AG08395 (cell line): ENCODE data around the gene WDR41.
"Not testable (repeated sequence)": the region's sequence is repeated elsewhere in the genome, so short reads cannot be mapped to it uniquely, and the experiment has no call there.

Source experiments
- DNase-seq: peaks from one replicate; pipeline ENCODE4 v3.0.0; 2012; ENCODE audit warnings: mixed read lengths, low spot score

The WDR41 gene

GRCh38 chr5:77491783-77492652 lies at the start of gene WDR41:
Gene WDR41, minus strand, starts transcription at chr5:77492316. Its CDS starts 96 bp downstream, at chr5:77492220.
- peak; percentile 95 for DNase-seq

GRCh38 chr5:77531297-77531696 lies 39.2 kb upstream of the WDR41 start:
- DNase-seq: no peak

- DNase-seq: no peak
Measured at GRCh38 chr5:77518304-77518703, 26.2 kb upstream of the WDR41 start.

DNA sequence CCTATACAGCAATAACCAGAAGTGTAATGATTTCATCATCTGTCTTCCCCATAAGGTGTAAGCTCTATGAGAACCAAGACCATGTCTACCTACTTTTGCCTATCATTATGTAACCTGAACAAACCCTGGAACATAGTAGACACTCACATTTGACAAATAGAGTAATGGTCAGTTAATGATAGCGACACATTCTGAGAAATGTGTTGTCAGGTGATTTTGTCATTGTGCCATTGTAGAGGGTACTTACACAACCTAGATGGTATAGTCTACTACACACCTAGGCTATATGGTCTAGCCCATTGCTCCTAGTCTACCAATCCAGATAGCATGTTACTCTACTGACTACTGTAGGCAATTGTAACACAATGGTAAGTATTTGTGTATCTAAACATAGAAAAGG lies 22.3 kb upstream of the WDR41 start:
- no peak for DNase-seq

DNA sequence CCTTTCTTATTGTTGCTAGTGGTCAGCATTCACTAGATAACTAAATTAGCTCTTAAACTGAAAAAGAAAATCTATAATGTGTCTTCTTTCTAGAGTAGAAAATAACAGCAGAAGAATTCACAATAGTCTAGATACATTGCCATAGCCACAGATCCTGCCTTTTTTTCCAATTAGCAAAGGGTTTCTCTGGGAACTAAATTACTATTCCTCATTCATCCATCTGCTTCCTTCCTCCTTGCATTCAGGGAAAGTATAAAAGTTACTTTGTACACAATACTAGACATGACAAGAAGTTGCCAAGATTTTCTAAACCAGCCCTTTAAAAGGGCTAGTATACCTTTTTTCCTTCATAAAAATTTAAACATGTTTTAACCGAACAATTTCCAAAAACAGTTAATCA lies 21.2 kb upstream of the WDR41 start:
- no peak for DNase-seq

- not testable (repeated sequence) for DNase-seq
Measured at GRCh38 chr5:77501132-77501531, 9.0 kb upstream of the WDR41 start.

DNA sequence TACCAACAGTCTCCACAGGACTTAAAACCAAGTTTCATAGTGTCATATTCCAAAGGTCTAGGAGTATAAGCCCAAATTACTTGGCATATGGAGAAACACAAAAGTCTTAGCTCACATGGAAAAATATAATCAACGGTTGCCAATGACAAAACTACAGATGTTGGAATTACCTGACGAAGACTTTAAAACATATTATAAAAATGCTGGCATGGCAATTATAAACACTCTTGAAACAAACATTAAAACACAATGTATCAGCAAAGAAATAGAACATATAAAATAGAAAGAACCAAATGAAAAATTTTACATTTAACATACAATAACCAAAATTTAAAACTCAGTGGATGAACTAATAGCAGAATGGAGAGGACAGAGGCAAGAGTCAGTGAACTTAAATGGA lies 7.9 kb upstream of the WDR41 start:
- no peak for DNase-seq

GRCh38 chr5:77499441-77499840 lies 7.3 kb upstream of the WDR41 start:
- no peak for DNase-seq

DNA sequence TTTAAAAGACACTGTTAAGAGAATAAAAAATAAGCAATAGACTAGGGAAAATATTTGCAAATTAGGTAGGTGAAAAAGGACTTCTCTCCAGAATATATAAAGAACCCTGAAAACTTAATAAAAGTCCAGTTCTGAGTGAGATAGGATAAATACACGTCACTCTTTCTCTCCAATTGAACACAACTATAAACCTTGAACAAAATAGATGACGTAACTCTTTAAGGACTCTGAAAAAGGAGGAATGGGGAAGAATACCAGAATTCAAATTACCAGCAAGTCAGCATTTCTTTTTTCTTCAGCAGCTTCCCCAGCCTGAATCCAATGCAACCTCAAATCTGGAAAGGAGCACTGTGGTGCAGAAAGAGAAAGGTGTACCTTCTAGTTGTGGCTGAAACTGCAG lies 6.8 kb upstream of the WDR41 start:
- DNase-seq: no peak

DNA sequence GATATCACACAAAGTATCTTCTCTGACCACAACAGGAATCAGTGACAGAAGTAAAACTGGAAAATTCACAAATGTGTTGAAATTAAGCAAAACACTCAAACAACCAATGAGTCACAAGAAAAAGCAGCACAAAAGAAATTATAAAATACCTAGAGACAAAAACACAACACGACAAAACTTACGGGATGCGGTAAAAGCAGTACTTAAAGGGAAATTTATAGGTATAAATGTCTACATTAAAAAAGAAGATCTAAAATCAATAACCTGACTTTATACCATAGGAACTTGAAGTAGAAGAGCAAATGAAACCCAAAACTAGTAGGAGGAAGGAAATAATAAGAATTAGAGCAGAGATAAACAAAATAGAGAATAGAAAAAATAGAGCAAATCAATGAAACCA lies 2.8 kb upstream of the WDR41 start:
- no peak for DNase-seq

DNA sequence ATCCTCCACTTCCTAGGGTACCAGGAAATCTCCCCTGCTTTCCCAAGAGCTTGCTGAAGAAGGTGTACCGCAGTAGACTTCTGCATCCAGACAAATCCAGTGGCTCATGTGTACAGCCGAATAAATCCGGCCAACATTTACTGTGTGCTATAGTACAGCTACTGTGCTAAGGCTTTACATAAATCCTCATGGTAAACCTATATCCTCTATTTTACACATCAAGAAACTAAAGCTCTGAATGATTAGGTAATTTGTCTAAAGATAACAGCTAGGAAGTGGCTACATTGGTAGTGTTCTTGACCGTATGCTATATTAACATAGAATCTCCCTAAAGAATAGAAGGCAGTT lies 511 bp upstream of the WDR41 start:
- DNase-seq: no peak

DNA sequence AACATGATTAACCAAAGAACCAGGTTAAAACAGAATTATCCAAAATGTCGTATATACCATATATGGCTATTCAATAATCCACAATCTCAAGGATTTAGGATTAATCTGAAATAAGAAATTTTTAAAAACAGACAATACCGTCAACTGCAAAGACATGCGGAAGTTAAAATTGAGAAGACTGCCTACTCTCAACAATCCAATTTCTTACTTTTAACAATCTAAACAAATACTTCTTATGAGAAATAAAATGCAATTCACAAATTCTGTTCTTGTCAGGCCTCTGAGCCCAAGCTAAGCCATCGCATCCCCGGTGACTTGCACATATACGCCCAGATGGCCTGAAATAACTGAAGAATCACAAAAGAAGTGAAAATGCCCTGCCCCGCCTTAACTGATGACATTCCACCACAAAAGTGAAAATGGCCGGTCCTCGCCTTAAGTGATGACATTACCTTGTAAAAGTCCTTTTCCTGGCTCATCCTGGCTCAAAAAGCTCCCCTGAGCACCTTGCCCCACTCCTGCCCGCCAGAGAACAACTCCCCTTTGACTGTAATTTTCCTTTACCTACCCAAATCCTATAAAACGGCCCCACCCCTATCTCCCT lies 1.3 kb downstream of the WDR41 start:
- not testable (repeated sequence) for DNase-seq

DNA sequence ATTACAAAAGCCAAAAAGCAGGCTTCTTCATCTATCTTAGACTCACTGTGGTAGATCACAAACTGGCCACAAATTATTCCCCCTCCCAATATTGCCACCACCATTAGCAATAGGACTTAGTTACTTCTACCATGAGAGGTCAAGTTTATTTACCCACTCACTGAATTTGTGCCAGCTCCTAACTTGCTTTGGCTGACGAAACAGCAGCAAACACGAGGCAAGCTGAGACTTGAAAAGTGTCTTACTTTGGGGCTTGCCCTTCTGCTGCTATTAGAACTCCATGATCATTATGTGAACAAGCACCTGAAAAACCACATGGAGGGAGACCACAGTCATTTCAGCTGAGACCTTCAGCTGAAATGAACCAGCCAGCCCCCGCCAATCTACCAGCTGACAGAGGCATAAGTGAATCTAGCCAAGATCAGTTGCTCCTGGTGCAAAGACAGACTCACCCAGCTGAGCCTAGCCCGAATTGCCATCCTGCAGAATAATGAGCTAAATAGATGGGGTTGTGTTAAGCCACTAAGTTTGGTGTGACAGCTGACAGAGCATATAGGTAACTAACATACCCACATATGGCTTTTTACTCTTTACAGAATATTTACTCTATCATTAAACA lies 5.7 kb downstream of the WDR41 start:
- DNase-seq: no peak

DNA sequence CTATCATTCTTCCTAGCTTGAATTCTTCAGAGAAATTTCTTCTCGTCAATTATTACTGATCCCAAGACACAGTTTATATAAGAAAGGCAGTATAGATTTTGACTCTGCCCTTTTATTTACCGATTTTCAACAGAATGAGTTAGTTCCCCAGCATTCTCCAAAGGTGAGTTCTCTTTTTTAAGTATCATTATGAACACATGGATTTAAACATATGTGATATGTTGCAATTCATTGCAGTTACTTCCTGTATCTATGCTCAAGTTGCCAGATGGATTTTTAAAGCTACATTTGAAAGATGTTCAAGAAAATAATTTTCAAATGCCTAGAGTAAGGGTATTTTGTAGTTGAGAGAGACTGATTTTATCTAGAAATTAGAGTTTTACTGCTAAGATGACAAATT lies 8.4 kb downstream of the WDR41 start:
- no peak for DNase-seq

DNA sequence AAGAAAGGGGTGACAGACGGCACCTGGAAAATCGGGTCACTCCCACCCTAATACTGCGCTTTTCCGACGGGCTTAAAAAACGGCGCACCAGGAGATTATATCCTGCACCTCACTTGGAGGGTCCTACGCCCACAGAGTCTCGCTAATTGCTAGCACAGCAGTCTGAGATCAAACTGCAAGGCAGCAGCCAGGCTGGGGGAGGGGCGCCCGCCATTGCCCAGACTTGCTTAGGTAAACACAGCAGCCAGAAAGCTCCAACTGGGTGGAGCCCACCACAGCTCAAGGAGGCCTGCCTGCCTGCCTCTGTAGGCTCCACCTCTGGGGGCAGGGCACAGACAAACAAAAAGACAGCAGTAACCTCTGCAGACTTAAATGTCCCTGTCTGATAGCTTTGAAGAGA lies 17.1 kb downstream of the WDR41 start:
- not testable (repeated sequence) for DNase-seq

DNA sequence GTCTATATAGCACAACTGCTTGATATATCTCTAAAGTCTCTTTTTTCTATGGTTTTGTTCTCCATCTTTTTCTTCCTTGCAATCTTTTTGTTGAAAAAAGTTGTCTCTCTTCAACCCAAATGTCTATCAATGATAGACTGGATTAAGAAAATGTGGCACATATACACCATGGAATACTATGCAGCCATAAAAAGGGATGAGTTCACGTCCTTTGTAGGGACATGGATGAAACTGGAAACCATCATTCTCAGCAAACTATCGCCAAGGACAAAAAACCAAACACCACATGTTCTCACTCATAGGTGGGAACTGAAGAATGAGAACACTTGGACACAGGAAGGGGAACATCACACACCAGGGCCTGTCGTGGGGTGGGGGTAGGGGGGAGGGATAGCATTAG lies 23.2 kb downstream of the WDR41 start:
- not testable (repeated sequence) for DNase-seq

DNA sequence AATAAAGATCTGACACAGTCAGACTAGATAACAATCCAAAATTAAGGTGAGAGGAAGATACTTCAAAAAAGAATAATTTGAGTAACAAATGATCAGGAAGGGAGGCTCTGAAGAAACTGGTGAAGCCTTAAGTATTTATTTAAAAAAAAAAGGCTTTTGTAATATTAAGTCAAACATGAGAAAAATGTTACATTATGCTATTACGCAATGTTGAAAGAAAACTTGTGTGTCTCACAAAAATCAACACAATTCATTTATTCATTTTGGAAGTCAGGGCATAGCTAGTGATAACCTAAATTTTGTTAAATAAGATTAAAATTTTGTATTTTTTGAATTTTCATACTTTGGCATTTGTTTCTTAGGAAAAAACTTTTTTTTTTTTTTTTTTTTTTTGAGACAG lies 28.2 kb downstream of the WDR41 start:
- DNase-seq: no peak

GRCh38 chr5:77461287-77461686 lies 30.8 kb downstream of the WDR41 start:
- DNase-seq: no peak

DNA sequence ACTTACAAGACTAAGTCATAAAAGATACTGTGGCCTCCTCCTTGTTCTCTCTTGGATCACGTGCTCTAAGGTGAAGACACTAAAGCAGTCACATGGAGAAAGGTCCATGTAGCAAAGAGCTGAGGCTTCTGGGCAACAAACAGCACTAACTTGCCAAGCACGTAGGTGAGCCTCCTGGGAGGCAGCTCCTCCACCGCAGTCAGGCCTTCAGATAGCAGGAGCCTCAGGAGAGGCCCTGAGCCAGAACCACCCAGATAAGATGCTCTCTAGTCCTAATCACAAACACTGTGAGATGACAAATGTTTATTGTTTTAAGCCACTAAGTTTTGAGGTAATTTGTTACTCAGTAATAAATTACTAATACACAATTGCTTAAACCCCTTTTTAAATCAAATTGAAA lies 38.0 kb downstream of the WDR41 start:
- no peak for DNase-seq

- DNase-seq: no peak
Measured at GRCh38 chr5:77452351-77452750, 39.8 kb downstream of the WDR41 start.

GRCh38 chr5:77449981-77450380 lies 42.1 kb downstream of the WDR41 start:
- DNase-seq: no peak

GRCh38 chr5:77449277-77449676 lies 42.8 kb downstream of the WDR41 start:
- no peak for DNase-seq

GRCh38 chr5:77448831-77449230 lies 43.3 kb downstream of the WDR41 start:
- no peak for DNase-seq
